ENCODE results near the gene NR5A2.

The NR5A2 gene

DNA sequence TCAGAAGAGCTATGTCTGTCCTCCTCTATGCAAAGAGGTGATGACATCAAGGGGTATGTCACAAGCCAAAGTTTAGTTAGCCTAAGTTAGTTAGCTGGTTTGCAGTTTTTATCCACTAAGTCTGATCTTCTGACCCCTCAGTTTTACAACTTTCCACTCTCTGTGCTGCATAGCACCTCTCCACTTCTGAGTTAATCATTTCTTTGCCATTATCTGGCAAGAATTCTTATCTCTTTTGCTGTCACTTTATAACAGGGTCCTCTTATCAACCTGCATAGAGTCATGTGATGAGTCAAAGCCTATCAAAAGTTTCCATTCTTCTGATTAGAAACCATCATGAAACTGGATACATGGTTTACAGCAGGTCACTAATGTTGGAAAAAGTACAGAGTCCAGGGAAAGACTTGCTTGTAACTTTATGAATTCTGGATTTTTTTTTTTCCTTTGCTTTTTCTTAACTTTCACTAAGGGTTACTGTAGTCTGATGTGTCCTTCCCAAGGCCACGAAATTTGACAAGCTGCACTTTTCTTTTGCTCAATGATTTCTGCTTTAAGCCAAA is at the start of gene NR5A2:
Gene NR5A2 (plus strand): TSS at position 447 of the 560 bp plus-strand sequence. CDS start 138 bp downstream, outside the sequence.
- DNase-seq = no peak

GRCh38 chr1:199978408-199978940 is 49.0 kb upstream of the NR5A2 start:
- peak; percentile 67 for DNase-seq

- DNase-seq = peak; percentile 43
These were observed 48.4 kb upstream of the NR5A2 start for GRCh38 chr1:199979071-199979470.

DNA sequence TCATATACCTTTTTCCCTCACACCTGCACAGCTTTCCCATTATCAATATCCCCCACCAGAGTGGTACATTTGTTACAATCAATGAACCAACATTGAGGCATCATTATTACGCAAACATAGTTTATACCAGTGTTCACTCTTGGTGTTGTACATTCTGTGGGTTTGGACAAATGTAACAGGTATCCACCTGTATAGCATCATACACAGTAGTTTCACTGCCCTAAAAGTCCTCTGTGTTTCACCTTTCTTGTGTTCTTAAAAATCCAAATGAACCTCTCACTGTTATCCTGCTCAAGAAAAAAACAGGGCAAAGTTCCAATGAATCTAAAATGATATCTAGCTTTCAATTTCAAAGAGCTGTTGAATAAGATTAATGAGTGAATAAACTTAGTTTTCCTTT is 45.9 kb upstream of the NR5A2 start:
- no peak for DNase-seq

DNA sequence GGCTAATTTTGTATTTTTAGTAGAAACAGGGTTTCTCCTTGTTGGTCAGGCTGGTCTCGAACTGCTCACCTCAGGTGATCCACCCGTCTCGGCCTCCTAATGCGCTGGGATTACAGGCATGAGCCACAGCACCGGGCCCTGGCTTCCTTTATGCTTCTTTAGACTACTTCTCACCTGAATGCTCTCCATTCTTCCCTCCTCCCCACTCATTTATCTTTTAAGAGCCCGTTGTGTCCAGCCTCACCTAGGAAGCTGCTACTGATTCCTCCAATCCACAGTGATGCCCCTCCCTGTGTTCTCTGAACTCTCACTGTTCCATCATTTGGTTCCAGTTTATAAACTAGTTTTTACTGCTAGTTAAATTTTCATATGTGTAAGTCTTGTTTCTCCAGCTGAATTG is 44.9 kb upstream of the NR5A2 start:
- no peak for DNase-seq

GRCh38 chr1:199983531-199983930 is 44.0 kb upstream of the NR5A2 start:
- no peak for DNase-seq

DNA sequence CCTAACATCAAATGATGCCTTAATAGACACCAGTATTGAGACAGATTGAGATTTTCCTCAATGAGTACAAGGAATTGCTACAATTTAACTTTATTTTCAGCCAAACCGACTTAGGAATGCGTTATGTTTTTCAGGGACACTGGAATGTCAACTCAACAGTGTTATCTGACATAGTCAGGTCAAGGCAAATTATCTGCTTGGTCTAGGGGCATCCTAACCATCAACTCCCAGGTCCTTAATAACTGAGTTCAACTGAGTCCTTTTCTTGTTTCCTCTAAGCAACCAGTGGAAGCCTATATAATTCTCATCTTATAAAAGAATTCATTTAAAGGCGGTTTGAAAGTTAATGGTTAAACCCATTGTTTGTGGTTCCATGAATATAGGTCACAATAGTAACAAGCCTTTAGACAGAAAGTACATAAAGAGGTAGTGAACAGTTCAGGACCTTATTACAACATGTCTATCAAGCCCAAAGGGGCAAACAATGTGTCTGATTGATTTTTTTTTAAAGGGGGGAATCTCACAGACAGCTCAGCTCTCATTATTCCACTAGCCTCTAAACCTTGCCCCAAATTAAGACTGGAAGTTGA is 32.3 kb upstream of the NR5A2 start:
- no peak for DNase-seq

DNA sequence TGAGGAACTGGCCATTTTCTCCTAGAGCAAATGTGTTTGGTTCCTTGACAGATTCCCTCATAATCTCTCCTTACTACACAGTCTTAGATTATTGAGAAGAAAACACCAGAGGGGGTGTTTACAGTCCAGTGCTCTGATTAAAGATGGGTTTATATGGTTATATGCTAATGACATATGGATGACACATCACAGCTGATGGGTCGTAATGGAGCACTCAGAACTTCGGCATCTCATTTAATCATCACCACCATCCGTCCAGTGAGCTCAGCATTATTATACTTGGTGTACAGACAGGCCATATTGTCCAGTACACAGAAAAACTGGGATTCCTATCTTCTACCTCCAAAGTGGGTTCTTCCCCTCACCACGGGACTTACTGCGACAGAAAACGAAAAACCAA is 22.3 kb upstream of the NR5A2 start:
- no peak for DNase-seq

DNA sequence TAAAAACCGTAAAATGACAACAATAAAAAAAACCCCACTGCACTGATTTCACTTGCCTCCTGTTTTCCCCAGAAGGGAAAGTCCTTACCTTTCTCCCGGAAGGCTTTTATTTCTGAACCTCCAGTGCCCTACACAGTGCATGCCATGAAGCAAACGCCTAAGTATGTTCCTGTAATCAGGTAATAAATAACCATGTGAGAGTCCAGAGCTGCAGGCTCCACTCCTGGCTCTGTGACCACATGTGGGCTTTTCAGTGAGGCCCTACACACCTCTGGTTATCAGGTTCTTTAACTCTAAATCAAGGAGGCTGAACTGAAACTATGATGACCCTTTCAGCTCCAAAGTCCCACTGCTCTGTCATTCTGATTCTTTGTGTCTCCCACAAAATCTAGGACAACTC is 20.8 kb upstream of the NR5A2 start:
- DNase-seq = no peak

- DNase-seq = no peak
These were observed 11.7 kb upstream of the NR5A2 start for GRCh38 chr1:200015811-200016210.

GRCh38 chr1:200021577-200022238 is 5.8 kb upstream of the NR5A2 start:
- DNase-seq = no peak

DNA sequence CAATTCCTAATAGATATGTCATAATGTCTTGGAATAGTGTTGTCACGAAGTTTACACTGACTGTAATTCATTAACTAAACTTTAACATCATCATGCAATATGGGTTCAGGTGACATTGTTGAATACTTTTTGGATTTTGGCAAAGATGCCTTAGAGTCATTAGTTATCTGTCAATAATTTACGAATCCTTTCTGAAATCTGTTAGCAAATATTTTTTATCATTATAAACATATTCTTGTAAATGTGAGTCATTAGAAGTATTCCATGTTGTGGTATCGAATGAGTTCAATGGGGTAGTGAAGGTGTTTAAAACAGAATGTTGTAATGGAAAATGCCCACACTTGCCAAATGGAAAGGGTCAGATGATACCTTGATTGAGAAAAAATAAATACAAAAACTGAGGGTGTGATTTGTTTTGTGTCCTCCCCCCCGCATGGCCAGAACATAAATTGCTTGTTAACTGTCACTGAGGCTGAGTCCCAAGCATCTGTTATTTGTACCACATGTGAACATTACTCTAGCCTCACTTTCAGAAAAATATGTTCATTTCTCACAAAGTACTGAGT is 5.2 kb upstream of the NR5A2 start:
- DNase-seq = no peak

- peak; percentile 30 for DNase-seq
These were observed 1.1 kb downstream of the NR5A2 start for GRCh38 chr1:200028586-200029034.

DNA sequence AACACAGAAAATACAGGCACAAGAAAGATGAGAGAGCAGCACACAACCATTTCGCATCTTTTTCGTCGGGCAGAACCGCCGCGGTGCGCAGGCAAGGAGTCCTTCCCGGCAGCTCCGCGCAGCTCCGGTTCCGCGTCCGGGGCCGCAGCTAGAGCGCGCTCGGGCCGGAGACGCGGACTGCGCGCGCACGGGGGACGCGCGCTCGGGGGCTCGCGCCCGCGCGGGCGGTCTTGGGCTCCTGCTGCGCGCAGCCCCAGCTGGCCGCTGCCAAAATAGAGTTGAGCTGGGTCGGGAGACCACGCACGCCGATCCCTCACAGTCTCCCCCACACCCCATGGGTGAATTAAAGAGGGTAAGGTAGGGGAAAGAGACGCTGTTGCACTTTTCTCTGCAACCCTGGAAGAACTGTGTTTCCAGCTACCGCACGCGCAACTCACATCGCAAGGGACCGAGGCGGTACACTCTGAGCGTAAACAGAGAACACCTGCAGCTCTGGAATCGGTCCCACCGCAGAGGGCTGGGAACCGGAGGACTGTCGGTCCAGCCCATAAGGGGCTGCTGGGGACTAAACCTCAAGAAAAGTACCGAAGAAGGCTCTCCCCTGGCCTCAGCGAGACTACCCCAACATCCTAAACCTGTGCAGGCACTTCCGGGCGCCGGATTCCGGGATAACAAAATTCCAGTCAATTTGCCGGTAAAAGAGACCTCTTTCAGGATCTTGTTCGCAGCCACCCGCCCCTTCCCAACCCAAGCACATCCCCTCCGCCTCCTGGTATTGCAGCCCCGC is 1.7 kb downstream of the NR5A2 start:
- peak; percentile 29 for DNase-seq

DNA sequence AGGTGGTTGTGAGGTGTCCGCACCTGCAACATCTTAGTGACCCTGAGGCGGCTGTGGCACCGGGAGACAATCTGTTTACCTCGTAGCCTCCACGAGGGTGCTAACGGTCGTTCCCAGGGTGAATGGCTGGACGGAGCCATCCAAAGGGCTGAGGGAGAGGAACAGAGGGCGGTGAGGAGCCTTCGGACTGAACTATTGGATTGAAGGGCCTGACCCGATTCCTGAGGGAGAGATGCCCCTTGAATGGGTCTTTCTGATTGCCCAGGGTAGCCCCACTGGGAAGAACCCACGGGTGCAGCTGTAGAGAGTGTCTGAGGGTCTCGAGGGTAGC is 2.3 kb downstream of the NR5A2 start:
- no peak for DNase-seq

GRCh38 chr1:200030791-200031190 is 3.3 kb downstream of the NR5A2 start:
- no peak for DNase-seq

DNA sequence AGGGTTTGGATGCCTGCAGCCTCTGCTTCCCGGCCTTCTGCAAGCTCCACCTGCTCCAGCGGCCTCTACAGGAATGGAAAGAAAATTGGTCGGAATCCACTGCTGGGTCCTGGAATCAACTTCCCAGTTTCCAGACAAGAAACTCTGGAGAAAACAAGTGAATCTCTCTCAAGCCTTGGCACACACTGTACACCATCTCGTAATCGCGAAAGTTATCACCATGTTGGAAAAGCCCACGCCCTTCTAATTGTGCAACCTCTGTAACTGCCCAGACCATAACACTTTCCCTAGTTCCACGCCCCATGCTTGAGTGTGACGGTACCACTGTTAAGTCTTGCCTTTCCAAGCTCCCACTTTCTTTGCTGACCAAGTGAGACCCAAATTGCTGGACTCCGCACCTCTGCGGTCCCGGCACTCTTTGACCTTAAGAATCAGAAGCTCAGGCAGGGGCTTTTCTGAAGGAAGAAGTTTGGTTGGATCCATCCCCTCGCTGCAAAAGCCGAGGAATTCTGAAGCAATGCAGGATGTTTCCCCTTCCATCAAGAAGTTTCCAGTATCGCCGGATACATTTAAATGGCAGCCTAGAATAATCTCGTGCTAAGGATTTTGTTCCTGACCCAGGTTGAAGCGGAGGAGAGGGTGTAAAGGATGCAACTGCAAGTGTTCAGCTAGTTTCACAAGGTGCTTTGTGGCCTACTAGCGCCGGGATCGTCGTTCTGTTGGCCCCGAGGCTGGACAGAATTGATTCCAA is 6.2 kb downstream of the NR5A2 start:
- no peak for DNase-seq

GRCh38 chr1:200034262-200034557 is 6.7 kb downstream of the NR5A2 start:
- no peak for DNase-seq

DNA sequence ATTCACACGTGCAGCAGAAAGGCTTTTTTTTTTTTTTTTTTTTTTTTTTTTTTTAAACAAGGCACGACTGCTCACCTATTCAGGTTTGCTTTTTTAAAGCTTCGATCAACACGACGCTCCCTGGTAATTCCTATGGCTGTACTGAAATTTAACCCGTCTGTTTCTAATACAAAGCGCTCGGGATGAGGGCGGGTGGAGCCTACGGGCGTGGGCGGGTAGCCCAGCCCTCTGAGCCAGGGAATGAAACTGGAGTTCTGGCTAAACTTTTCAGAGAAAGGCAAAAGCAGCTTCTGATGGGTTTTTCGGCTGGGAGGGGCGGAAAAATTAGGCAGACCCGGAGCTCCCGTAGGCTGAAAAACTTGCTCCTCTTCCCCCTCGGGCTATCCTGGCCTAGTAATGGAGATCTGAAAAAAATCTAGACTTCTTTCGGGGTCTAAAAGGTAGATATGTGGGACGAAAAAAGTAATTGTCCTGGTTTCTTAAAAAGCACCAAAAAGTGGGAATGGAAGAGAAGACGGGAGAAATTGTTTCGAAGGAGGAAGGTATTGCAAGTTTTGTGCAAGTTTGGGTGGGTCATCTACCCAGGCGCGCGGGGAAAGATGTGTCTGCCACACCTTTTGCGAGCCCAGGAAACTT is 7.4 kb downstream of the NR5A2 start:
- no peak for DNase-seq

GRCh38 chr1:200035397-200035955 is 8.0 kb downstream of the NR5A2 start:
- DNase-seq = no peak

DNA sequence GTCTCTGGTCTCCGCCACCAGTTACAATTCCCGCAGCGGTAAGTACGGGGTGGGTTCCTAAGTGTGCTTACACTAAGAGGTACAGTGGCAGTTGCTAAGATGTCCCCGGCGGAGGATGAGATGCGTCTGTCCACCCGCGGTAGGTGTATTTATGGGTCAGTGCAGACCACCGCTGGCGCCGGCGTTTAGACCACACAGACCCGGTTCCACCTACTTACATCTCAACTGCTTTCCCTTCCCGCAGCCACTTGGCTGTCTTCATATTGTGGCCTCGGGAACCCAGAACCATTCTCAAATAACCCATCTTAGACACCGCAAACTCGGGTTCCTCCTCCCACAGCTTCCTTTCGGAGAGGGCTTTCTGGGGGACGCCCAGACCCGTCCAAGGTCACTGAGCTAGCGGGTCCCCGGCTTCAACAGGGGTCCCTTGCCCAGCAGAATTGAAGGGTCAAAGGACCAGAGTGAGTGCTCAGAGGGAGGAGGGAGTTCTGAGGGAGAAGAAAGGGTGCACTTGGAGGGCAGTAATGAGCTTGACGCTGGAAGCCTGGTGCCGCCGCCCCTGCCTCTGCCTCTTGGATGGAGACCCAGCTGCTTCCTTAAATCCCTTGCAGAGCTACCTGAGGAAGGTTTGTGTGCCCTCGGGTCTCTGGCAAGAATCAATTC is 8.6 kb downstream of the NR5A2 start:
- no peak for DNase-seq
